Stomach (tissue), 4 donors: ENCODE results near the gene SPTLC2.

Experiments used
- CTCF ChIP-seq, 7 experiments: fragments of 450-650 bp in 4 of 7; fragments of 200-600 bp in 3 of 7; sonication (generic) in 3 of 7; IDR thresholded peaks; one replicate each; pipeline ENCODE4 v1.5.1; 2016 to 2019; ENCODE audit warnings: antibody characterized with exemption in 7 of 7, control low read depth in 2 of 7, mild to moderate bottlenecking in 1 of 7
- EP300 ChIP-seq: sonication (generic); formaldehyde crosslinking; IDR thresholded peaks from one replicate; pipeline ENCODE4 v1.6.1; 2017; ENCODE audit warnings: antibody characterized with exemption
- POLR2A ChIP-seq, 4 donors: fragments of 450-650 bp; IDR thresholded peaks; one replicate each; pipeline ENCODE4 v1.6.1; 2016; ENCODE audit warnings: antibody characterized with exemption in 4 of 4, control low read depth in 2 of 4, mild to moderate bottlenecking in 1 of 4, moderate library complexity in 1 of 4
- POLR2AphosphoS5 ChIP-seq, 3 donors: sonication (generic); formaldehyde crosslinking; IDR thresholded peaks; one replicate each; pipeline ENCODE4 v1.6.1; 2016; ENCODE audit warnings: antibody characterized with exemption in 3 of 3

GRCh38 chr14:77498984-77499527 lies 117.4 kb downstream of the SPTLC2 start:
- TF ChIP-seq POLR2A (IDR thresholded peaks at IDR 0.05) (no peak), POLR2AphosphoS5 (IDR thresholded peaks at IDR 0.05) (no peak), CTCF (IDR thresholded peaks at IDR 0.05) (no peak), EP300 (no peak)
